Stimulated activated CD8-positive, alpha-beta memory T cell treated with anti-CD3 and anti-CD28 coated beads, Interleukin-2, amount 100 ng/mL, for 1 hour (primary cell): Measurements from ENCODE around the gene TPD52L2.

Source experiments
- DNase-seq, 2 donors: peaks; one replicate each; pipeline ENCODE4 v3.0.0-alpha.2; 2020; ENCODE audit warnings: low read depth in 2 of 2

TPD52L2 gene

DNA sequence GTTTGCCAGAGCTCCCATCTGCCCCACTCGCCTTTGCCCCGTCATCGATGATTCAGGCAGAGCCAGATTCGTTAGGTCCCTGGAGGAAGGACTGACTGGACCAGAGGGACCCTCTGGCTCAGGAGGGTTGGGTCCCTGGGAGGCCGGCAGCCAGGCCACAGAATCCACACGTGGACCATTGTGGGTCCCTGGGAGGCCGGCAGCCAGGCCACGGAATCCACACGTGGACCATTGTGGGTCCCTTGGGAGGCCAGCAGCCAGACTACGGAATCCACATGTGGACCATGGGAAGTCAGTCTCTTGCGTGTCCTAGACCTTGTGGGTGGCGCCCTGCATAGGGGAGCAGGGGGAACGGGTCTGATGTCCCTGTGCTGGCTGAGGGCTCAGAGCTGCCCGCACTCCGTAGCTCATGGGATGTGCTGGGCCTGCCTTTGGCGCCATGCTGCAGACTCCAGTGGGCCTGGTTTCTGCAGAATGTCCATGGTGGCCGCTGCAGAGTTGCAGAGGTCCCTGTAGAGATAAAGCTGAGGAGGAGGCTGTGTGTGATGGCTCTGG lies 67.6 kb downstream of the TPD52L2 start:
- no peak for DNase-seq

GRCh38 chr20:63933646-63934045 lies 68.6 kb downstream of the TPD52L2 start:
- DNase-seq: no peak

DNA sequence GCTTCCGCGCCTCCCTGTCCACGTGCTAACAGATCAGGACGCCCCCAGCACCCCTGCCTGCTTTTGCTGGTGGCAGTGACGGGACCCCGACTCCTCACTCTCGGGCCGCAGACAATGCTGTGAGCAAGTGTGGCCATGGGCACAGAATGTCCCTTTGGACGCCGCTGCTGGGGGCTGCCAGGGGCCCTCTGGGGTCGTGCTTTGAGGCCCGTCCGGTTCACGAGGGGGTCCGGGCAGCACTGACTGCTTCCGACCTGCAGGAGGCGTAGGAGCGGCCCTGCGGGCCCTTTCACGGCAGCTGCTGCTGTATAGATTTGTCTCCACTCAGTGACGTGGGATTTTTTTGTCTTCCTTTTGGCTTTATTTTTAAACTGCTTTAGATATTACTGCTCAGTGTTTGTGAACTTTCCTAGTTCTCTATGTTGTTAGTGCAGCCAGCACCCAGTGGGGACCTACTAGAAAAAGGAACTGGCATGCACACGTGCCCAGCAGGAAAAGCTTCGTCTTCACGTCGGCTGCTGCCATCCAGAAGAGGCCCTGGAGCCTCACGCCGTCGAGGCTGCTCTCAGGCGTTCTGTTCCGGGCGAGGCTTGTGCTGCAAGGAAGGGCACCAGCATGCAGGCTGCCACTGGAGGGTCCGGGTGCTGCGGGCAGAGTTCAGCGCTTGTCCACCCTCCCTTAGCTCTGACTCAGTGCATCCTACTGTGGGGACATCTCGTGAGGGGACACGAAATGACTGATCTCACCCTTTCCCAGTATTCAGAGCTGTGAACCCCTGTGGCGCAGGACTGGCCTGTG lies 69.4 kb downstream of the TPD52L2 start:
- DNase-seq: no peak

DNA sequence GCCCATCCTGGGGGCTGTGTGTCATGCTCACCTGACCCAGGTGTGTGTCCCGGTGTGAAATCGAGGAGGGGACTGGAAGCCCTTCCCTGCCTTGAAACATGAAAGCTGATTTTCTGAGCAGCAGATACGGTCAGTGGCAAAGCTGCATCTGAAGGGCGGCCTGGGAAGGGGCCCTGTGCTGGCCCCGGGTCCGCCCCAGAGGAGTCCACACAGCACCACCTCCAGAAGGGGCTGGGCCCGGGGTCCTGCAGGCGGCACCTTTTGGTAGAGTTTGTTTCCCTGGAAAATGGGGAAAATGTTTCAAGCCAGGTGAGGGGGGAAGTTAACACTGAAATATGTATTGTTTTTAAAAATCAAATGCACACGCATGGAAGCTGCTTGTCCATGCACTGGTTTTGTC lies 70.4 kb downstream of the TPD52L2 start:
- DNase-seq: no peak

DNA sequence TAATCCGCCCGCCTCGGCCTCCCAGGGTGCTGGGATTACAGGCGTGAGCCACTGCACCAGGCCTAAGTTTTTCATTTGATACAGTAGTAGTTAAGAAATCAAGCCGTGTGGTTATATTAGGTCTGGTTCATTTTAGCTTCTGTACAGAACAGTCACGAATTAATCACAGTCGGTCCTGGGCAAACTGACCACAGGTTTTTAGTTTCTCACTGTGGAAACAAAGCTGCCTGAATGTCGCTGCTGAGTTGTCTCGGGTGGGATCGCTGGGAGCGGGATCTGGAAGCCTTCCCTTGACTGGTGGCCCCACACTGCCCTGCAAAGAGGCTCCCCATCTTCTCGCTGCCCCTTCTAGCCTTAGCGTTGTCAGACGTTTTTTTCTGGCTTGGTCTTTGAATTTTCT lies 72.5 kb downstream of the TPD52L2 start:
- DNase-seq: no peak

GRCh38 chr20:63939061-63939935 lies 74.2 kb downstream of the TPD52L2 start:
- no peak for DNase-seq

DNA sequence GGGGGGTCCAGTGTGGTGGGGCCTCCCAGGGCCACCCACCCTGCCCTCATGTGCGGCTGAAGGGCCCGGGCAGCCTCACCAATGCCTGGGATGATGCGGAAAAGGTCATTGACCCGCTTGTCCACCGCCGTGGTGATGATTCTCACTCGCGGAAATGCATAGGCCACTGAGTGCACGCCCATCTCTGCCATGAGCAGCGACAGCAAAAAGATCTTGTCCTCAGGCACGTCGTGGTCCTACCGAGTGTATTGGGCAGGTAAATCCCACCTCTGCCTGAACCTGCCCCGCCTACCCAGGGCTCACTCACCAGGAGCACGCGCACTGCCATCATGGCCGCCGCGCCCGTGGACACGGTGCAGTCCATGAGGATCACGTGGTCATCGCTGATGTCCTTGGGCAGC lies 75.0 kb downstream of the TPD52L2 start:
- no peak for DNase-seq

- DNase-seq: no peak
Observed at GRCh38 chr20:63940472-63941266, 75.6 kb downstream of the TPD52L2 start.
